NCI-H1694 (cell line): ENCODE measurements around the gene BTAF1.

Experiments used
- DNase-seq: peaks from one replicate; lab custom pipeline; 2025; lab: John Stamatoyannopoulos, UW

BTAF1 gene

GRCh38 chr10:91908337-91909116, 15.0 kb upstream of the BTAF1 start:
- DNase-seq = no peak

- peak; percentile 82 for DNase-seq
These were observed 14.4 kb upstream of the BTAF1 start, which contains the start of gene FGFBP3 for GRCh38 chr10:91909117-91909677. TSS of gene FGFBP3 (minus strand) at chr10:91909486. CDS start at chr10:91908969, 517 bp downstream.

- no peak for DNase-seq
These were observed 13.1 kb upstream of the BTAF1 start for GRCh38 chr10:91910467-91910866.

- no peak for DNase-seq
These were observed 3.9 kb upstream of the BTAF1 start for GRCh38 chr10:91919651-91920050.

- no peak for DNase-seq
These were observed 847 bp downstream of the BTAF1 start for GRCh38 chr10:91924212-91925021.

GRCh38 chr10:91925022-91925320, 1.4 kb downstream of the BTAF1 start:
- no peak for DNase-seq

GRCh38 chr10:91930939-91931338, 7.4 kb downstream of the BTAF1 start:
- DNase-seq = no peak

GRCh38 chr10:91931526-91932190, 8.1 kb downstream of the BTAF1 start:
- DNase-seq = no peak

GRCh38 chr10:91932737-91933136, 9.2 kb downstream of the BTAF1 start:
- DNase-seq = no peak

GRCh38 chr10:91935886-91936285, 12.3 kb downstream of the BTAF1 start:
- no peak for DNase-seq

GRCh38 chr10:91939653-91940052, 16.1 kb downstream of the BTAF1 start:
- DNase-seq = no peak

GRCh38 chr10:91941426-91941825, 17.9 kb downstream of the BTAF1 start:
- no peak for DNase-seq

GRCh38 chr10:91944880-91945630, 21.5 kb downstream of the BTAF1 start:
- no peak for DNase-seq

GRCh38 chr10:91953600-91954160, 30.1 kb downstream of the BTAF1 start:
- no peak for DNase-seq

GRCh38 chr10:91955114-91955513, 31.5 kb downstream of the BTAF1 start:
- DNase-seq = no peak

GRCh38 chr10:91957091-91957490, 33.5 kb downstream of the BTAF1 start:
- DNase-seq = no peak

GRCh38 chr10:91969297-91969696, 45.7 kb downstream of the BTAF1 start:
- DNase-seq = no peak

GRCh38 chr10:91974960-91975359, 51.4 kb downstream of the BTAF1 start:
- no peak for DNase-seq

- DNase-seq = no peak
These were observed 51.9 kb downstream of the BTAF1 start for GRCh38 chr10:91975438-91975837.

GRCh38 chr10:91976317-91977051, 52.9 kb downstream of the BTAF1 start:
- no peak for DNase-seq

GRCh38 chr10:91977491-91977890, 53.9 kb downstream of the BTAF1 start:
- no peak for DNase-seq
